GM18867 (cell line): ENCODE measurements around the gene TNIK.

ENCODE experiments used
- ATAC-seq: cut with Tn5 transposase; IDR thresholded peaks from one replicate; pipeline ENCODE4 v1.9.1; 2021; ENCODE audit warnings: mild to moderate bottlenecking, moderate library complexity; ENCODE audit not compliant: unreplicated experiment

TNIK gene

GRCh38 chr3:171177553-171177952 lies 282.7 kb downstream of the TNIK start:
- no peak for ATAC-seq

GRCh38 chr3:171177056-171177455 lies 283.1 kb downstream of the TNIK start:
- ATAC-seq = no peak

- ATAC-seq = no peak
Measured at GRCh38 chr3:171176244-171176933, 283.8 kb downstream of the TNIK start.

GRCh38 chr3:171175741-171176234 lies 284.4 kb downstream of the TNIK start:
- no peak for ATAC-seq

GRCh38 chr3:171173736-171174135 lies 286.5 kb downstream of the TNIK start:
- ATAC-seq = no peak

- ATAC-seq = no peak
Measured at GRCh38 chr3:171172070-171172469, 288.1 kb downstream of the TNIK start.

- ATAC-seq = no peak
Measured at GRCh38 chr3:171169866-171170265, 290.3 kb downstream of the TNIK start.

- ATAC-seq = no peak
Measured at GRCh38 chr3:171169443-171169842, 290.8 kb downstream of the TNIK start.

- ATAC-seq = no peak
Measured at GRCh38 chr3:171168551-171168950, 291.7 kb downstream of the TNIK start.

GRCh38 chr3:171168086-171168485 lies 292.1 kb downstream of the TNIK start:
- no peak for ATAC-seq

GRCh38 chr3:171165983-171166382 lies 294.2 kb downstream of the TNIK start:
- peak; percentile 59 for ATAC-seq

GRCh38 chr3:171165499-171165921 lies 294.7 kb downstream of the TNIK start:
- peak; percentile 69 for ATAC-seq

GRCh38 chr3:171164067-171164465 lies 296.1 kb downstream of the TNIK start:
- ATAC-seq = no peak

GRCh38 chr3:171163101-171164066 lies 296.8 kb downstream of the TNIK start:
- ATAC-seq = no peak

- ATAC-seq = no peak
Measured at GRCh38 chr3:171160325-171160724, 299.9 kb downstream of the TNIK start.

- ATAC-seq = no peak
Measured at GRCh38 chr3:171159822-171160157, 300.4 kb downstream of the TNIK start.

GRCh38 chr3:171159024-171159821 lies 301.0 kb downstream of the TNIK start:
- ATAC-seq = no peak

GRCh38 chr3:171157980-171158379 lies 302.2 kb downstream of the TNIK start:
- no peak for ATAC-seq

GRCh38 chr3:171157286-171157685 lies 302.9 kb downstream of the TNIK start:
- no peak for ATAC-seq

GRCh38 chr3:171156401-171157010 lies 303.7 kb downstream of the TNIK start:
- ATAC-seq = no peak
